ENCODE data around the gene RFLNA.

- TF ChIP-seq POLR2A (IDR thresholded peaks at IDR 0.05) (no peak), POLR2AphosphoS5 (IDR thresholded peaks at IDR 0.05) (peak; percentile 33)
- TF ChIP-seq, protein P1, sequence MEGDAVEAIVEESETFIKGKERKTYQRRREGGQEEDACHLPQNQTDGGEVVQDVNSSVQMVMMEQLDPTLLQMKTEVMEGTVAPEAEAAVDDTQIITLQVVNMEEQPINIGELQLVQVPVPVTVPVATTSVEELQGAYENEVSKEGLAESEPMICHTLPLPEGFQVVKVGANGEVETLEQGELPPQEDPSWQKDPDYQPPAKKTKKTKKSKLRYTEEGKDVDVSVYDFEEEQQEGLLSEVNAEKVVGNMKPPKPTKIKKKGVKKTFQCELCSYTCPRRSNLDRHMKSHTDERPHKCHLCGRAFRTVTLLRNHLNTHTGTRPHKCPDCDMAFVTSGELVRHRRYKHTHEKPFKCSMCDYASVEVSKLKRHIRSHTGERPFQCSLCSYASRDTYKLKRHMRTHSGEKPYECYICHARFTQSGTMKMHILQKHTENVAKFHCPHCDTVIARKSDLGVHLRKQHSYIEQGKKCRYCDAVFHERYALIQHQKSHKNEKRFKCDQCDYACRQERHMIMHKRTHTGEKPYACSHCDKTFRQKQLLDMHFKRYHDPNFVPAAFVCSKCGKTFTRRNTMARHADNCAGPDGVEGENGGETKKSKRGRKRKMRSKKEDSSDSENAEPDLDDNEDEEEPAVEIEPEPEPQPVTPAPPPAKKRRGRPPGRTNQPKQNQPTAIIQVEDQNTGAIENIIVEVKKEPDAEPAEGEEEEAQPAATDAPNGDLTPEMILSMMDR (IDR thresholded peaks at IDR 0.05), result no peak
Measured at GRCh38 chr12:124347335-124347734, 52.4 kb downstream of the RFLNA start.

All from prostate gland (tissue), 2 donors.